Lower leg skin (tissue), 3 donors: Measurements from ENCODE around the gene ADRB2.

Experiments
- CTCF ChIP-seq, 3 donors: fragments of 450-650 bp; IDR thresholded peaks; one replicate each; pipeline ENCODE4 v1.5.1; 2016; ENCODE audit warnings: antibody characterized with exemption in 3 of 3, mild to moderate bottlenecking in 3 of 3, moderate library complexity in 2 of 3
- POLR2A ChIP-seq, 2 donors: fragments of 450-650 bp; IDR thresholded peaks; one replicate each; pipeline ENCODE4 v1.6.1; 2016 to 2017; ENCODE audit warnings: antibody characterized with exemption in 2 of 2, mild to moderate bottlenecking in 1 of 2, moderate library complexity in 1 of 2

DNA sequence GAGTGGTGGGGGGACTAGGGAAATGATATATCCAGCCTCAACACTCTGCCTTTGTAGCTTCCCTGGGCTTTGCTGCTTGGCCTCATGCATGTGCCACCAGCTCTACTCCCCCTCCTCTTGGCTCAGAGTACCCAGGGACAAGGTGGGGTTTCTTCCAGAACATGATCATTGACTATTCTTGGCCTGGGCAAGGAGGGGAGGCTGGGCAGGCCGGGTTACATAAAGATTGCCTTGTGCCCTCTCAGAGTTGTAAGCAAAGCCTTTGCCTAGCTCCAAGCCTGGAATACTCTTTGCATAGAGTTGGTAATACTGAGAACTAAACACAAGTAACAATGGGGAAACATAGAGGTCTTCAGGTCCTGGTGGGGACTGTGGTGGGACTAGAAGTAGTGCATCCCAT is 11.9 kb downstream of the ADRB2 start:
- TF ChIP-seq CTCF (IDR thresholded peaks at IDR 0.05): no peak
- no peak for TF ChIP-seq POLR2A (IDR thresholded peaks at IDR 0.05)
